Astrocyte of the cerebellum (primary cell): ENCODE data around the gene TEX52.

Experiments used
- DNase-seq: peaks from one replicate; pipeline ENCODE4 v3.0.0-alpha.2; 2011; ENCODE audit warnings: low read depth
- H3K4me3 ChIP-seq: 2 replicates; pipeline ENCODE4 v1.5.1; 2011; ENCODE audit warnings: mild to moderate bottlenecking, low read depth, low read length, moderate library complexity
- CTCF ChIP-seq: IDR thresholded peaks from 2 replicates; pipeline ENCODE4 v1.5.1; 2012; ENCODE audit warnings: low read length, low read depth, moderate library complexity, mild to moderate bottlenecking; ENCODE audit errors: missing control alignments
- in situ Hi-C: cut with HindIII; loops from 2 replicates; pipeline ENCODE4 v1.10.0; 2017; ENCODE audit warnings: low sequenced_read_pairs

The TEX52 gene

GRCh38 chr12:2851931-2852330, 4.9 kb downstream of the TEX52 start:
- in situ Hi-C loops = no loop called here
- DNase-seq = no peak
- no peak overlapping the region for H3K4me3 ChIP-seq
- no peak for TF ChIP-seq CTCF

GRCh38 chr12:2845280-2845679, 11.6 kb downstream of the TEX52 start:
- no peak for DNase-seq
- in situ Hi-C loops = no loop called here
- no peak for TF ChIP-seq CTCF
- H3K4me3 ChIP-seq = no peak overlapping the region

GRCh38 chr12:2844786-2845185, 12.1 kb downstream of the TEX52 start:
- TF ChIP-seq CTCF = no peak
- in situ Hi-C loops = no loop called here
- H3K4me3 ChIP-seq = no peak overlapping the region
- DNase-seq = no peak

GRCh38 chr12:2842948-2843347, 13.9 kb downstream of the TEX52 start:
- DNase-seq = no peak
- H3K4me3 ChIP-seq = no peak overlapping the region
- TF ChIP-seq CTCF = no peak
- in situ Hi-C loops = no loop called here

GRCh38 chr12:2841056-2841650, 15.7 kb downstream of the TEX52 start:
- no peak overlapping the region for H3K4me3 ChIP-seq
- in situ Hi-C loops = no loop called here
- no peak for DNase-seq
- TF ChIP-seq CTCF = no peak

- in situ Hi-C loops = no loop called here
- TF ChIP-seq CTCF = no peak
- no peak overlapping the region for H3K4me3 ChIP-seq
- no peak for DNase-seq
These were observed 20.3 kb downstream of the TEX52 start for GRCh38 chr12:2836574-2836973.
